ENCODE measurements around the gene ABCG5.

Gene ABCG5

GRCh38 chr2:43841949-43842865, 3.6 kb upstream of the ABCG5 start:
- no peak for DNase-seq

- no peak for DNase-seq
These were observed 2.3 kb upstream of the ABCG5 start for GRCh38 chr2:43840965-43841364.

GRCh38 chr2:43839776-43840564, 1.3 kb upstream of the ABCG5 start:
- no peak for DNase-seq

- DNase-seq, result no peak
These were observed 644 bp downstream of the ABCG5 start for GRCh38 chr2:43837831-43838559.

GRCh38 chr2:43837033-43837432, 1.6 kb downstream of the ABCG5 start:
- no peak for DNase-seq

- no peak for DNase-seq
These were observed 6.2 kb downstream of the ABCG5 start for GRCh38 chr2:43832457-43832856.

- no peak for DNase-seq
These were observed 6.9 kb downstream of the ABCG5 start for GRCh38 chr2:43831543-43832294.

- no peak for DNase-seq
These were observed 12.1 kb downstream of the ABCG5 start for GRCh38 chr2:43826305-43827250.

GRCh38 chr2:43825841-43826240, 12.8 kb downstream of the ABCG5 start:
- no peak for DNase-seq

GRCh38 chr2:43824951-43825493, 13.6 kb downstream of the ABCG5 start:
- DNase-seq, result no peak

- no peak for DNase-seq
These were observed 14.1 kb downstream of the ABCG5 start for GRCh38 chr2:43824512-43824911.

- no peak for DNase-seq
These were observed 14.9 kb downstream of the ABCG5 start for GRCh38 chr2:43823751-43824150.

- no peak for DNase-seq
These were observed 15.8 kb downstream of the ABCG5 start for GRCh38 chr2:43822839-43823238.

GRCh38 chr2:43819491-43820163, 19.0 kb downstream of the ABCG5 start:
- no peak for DNase-seq

- DNase-seq, result no peak
These were observed 19.9 kb downstream of the ABCG5 start for GRCh38 chr2:43818761-43819160.

- DNase-seq, result no peak
These were observed 23.9 kb downstream of the ABCG5 start for GRCh38 chr2:43814711-43815110.

- DNase-seq, result no peak
These were observed 25.7 kb downstream of the ABCG5 start for GRCh38 chr2:43812947-43813346.

GRCh38 chr2:43812006-43812405, 26.6 kb downstream of the ABCG5 start:
- no peak for DNase-seq

- no peak for DNase-seq
These were observed 27.8 kb downstream of the ABCG5 start for GRCh38 chr2:43810888-43811287.

- no peak for DNase-seq
These were observed 28.2 kb downstream of the ABCG5 start for GRCh38 chr2:43810452-43810851.

GRCh38 chr2:43806719-43807031, 32.0 kb downstream of the ABCG5 start:
- no peak for DNase-seq

Data from stimulated activated CD4-positive, alpha-beta T cell treated with anti-CD3 and anti-CD28 coated beads, Interleukin-4, amount 100 ng/mL, for 4 hours (primary cell).